Mammary epithelial cell (primary cell): ENCODE measurements around the gene FOXO6.

Source experiments
- EZH2 ChIP-seq: IDR thresholded peaks from 2 replicates; pipeline ENCODE4 v1.6.1; 2012; ENCODE audit warnings: low read length, inconsistent platforms, borderline replicate concordance
- TF ChIP-seq, protein P1 (sequence below), 2 donors: IDR thresholded peaks in 1 of 2; conservative IDR thresholded peaks in 1 of 2; 2 replicates each; pipeline ENCODE4 v1.5.1; 2011 to 2012; ENCODE audit warnings: inconsistent platforms in 2 of 2, low read length in 2 of 2, mild to moderate bottlenecking in 2 of 2, control low read depth in 1 of 2, low read depth in 1 of 2; ENCODE audit not compliant: insufficient read depth in 1 of 2; ENCODE audit errors: extremely low read depth in 1 of 2

DNA sequence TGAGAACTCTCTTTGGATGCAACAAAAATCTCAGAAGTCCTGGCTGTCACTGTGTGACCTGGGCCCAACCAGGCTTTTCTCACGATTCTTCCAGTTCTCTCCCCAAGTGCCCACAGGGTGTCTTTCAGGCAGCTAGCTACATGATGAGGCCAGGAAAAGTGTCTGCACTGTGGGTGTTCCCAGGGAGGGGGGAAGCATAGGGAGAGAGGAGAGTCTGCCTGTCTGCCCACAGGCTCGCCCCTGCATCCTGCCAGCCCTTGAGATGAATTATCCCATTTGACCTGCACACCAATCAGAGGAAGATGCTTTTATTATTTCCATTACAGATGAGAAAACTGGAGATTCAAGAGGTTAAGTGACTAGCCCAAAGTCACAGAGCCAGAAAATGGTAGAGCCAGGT lies 27.8 kb downstream of the FOXO6 start:
- TF ChIP-seq, protein P1, sequence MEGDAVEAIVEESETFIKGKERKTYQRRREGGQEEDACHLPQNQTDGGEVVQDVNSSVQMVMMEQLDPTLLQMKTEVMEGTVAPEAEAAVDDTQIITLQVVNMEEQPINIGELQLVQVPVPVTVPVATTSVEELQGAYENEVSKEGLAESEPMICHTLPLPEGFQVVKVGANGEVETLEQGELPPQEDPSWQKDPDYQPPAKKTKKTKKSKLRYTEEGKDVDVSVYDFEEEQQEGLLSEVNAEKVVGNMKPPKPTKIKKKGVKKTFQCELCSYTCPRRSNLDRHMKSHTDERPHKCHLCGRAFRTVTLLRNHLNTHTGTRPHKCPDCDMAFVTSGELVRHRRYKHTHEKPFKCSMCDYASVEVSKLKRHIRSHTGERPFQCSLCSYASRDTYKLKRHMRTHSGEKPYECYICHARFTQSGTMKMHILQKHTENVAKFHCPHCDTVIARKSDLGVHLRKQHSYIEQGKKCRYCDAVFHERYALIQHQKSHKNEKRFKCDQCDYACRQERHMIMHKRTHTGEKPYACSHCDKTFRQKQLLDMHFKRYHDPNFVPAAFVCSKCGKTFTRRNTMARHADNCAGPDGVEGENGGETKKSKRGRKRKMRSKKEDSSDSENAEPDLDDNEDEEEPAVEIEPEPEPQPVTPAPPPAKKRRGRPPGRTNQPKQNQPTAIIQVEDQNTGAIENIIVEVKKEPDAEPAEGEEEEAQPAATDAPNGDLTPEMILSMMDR (conservative IDR thresholded peaks at IDR 0.05 in 1 of 2, IDR thresholded peaks at IDR 0.05 in 1 of 2; ENCODE audit: extremely low read depth in 1 of 2, insufficient read depth in 1 of 2, low read depth in 1 of 2, low read length in 2 of 2) = no peak
- no peak for TF ChIP-seq EZH2
